Bronchial epithelial cell (primary cell): ENCODE data around the gene OR7G3. TPM values are rescaled to one million over a fixed set of nuclear protein-coding genes. Genes with fewer than 3 reads are reported as not detected.

ENCODE experiments used
- DNase-seq: peaks from one replicate; pipeline ENCODE4 v3.0.0-alpha.2; 2010; ENCODE audit warnings: low read depth
- FAIRE-seq: peaks from 2 replicates; lab custom pipeline; 2011; peaks lifted over from hg19 to GRCh38; lab: Jason Lieb, UNC
- H3K27me3 ChIP-seq: 2 replicates; pipeline ENCODE4 v1.5.1; 2011; ENCODE audit warnings: low read length; ENCODE audit not compliant: control insufficient read depth, insufficient read depth
- H3K36me3 ChIP-seq: 2 replicates; pipeline ENCODE4 v1.5.1; 2011; ENCODE audit warnings: low read length; ENCODE audit not compliant: control insufficient read depth, insufficient read depth
- H3K4me3 ChIP-seq: 2 replicates; pipeline ENCODE4 v1.5.1; 2011; ENCODE audit warnings: mild to moderate bottlenecking, low read depth, low read length, control low read depth
- CTCF ChIP-seq: IDR thresholded peaks from 2 replicates; pipeline ENCODE4 v1.5.1; 2011; ENCODE audit warnings: mild to moderate bottlenecking, moderate library complexity, low read length, control low read depth, inconsistent platforms; ENCODE audit not compliant: insufficient read depth, severe bottlenecking
- total RNA-seq: library from RNA; depleted of rRNA; stranded (reverse); fragments of >200 nt; gene quantifications from 2 replicates; pipeline ENCODE4 v1.2.1, GENCODE V29; 2014

OR7G3 gene
- total RNA-seq, 1 donor from 2014 or later: not detected

GRCh38 chr19:9159891-9160290, 33.1 kb upstream of the OR7G3 start:
- peaks cover 43% of the 10 kb centered on the region for H3K36me3 ChIP-seq

GRCh38 chr19:9156304-9156703, 29.6 kb upstream of the OR7G3 start:
- DNase-seq (no peak), FAIRE-seq (no peak)
- no peaks in the 10 kb centered on the region for H3K27me3 ChIP-seq
- H3K4me3 ChIP-seq: no peak overlapping the region
- TF ChIP-seq CTCF: no peak
- peaks cover 34% of the 10 kb centered on the region for H3K36me3 ChIP-seq

More at GRCh38 chr19:9159891-9160290, 33.1 kb upstream of the OR7G3 start:
- no peak for DNase-seq
- no peak for FAIRE-seq
- Histone ChIP-seq H3K27me3 (no peaks in the 10 kb centered on the region), H3K4me3 (no peak overlapping the region)
- TF ChIP-seq CTCF: no peak

- peaks cover 28% of the 10 kb centered on the region for H3K36me3 ChIP-seq
- FAIRE-seq (no peak), DNase-seq (no peak)
- no peak overlapping the region for H3K4me3 ChIP-seq
- H3K27me3 ChIP-seq: no peaks in the 10 kb centered on the region
- no peak for TF ChIP-seq CTCF
Observed at GRCh38 chr19:9155591-9155990, 28.8 kb upstream of the OR7G3 start.

- Histone ChIP-seq H3K36me3 (peaks cover 6% of the 10 kb centered on the region), H3K27me3 (no peaks in the 10 kb centered on the region), H3K4me3 (no peak overlapping the region)
- FAIRE-seq (no peak), DNase-seq (no peak)
- no peak for TF ChIP-seq CTCF
Observed at GRCh38 chr19:9151367-9151766, 24.6 kb upstream of the OR7G3 start.

- TF ChIP-seq CTCF: no peak
- FAIRE-seq: peak; percentile 7
- no peak for DNase-seq
- Histone ChIP-seq H3K4me3 (no peak overlapping the region), H3K36me3 (peaks cover 6% of the 10 kb centered on the region), H3K27me3 (no peaks in the 10 kb centered on the region)
Observed at GRCh38 chr19:9150650-9151049, 23.9 kb upstream of the OR7G3 start.

- no peaks in the 10 kb centered on the region for H3K27me3 ChIP-seq
- peak; percentile 27 for DNase-seq
- FAIRE-seq: no peak
- no peak for TF ChIP-seq CTCF
- peaks cover 6% of the 10 kb centered on the region for H3K36me3 ChIP-seq
- H3K4me3 ChIP-seq: no peak overlapping the region
Observed at GRCh38 chr19:9149997-9150396, 23.2 kb upstream of the OR7G3 start.
